Measurements from ENCODE around the gene MAPK4. TPM values are rescaled to one million over a fixed set of nuclear protein-coding genes. Genes with fewer than 3 reads are reported as not detected.
A peak's percentile ranks its signal among the peaks of the same experiment; 100 is the strongest.
"Not testable (repeated sequence)": the region's sequence is repeated elsewhere in the genome, so short reads cannot be mapped to it uniquely, and the experiment has no call there.

The MAPK4 gene
- total RNA-seq, 2 donors from 2014 or later, result not detected

DNA sequence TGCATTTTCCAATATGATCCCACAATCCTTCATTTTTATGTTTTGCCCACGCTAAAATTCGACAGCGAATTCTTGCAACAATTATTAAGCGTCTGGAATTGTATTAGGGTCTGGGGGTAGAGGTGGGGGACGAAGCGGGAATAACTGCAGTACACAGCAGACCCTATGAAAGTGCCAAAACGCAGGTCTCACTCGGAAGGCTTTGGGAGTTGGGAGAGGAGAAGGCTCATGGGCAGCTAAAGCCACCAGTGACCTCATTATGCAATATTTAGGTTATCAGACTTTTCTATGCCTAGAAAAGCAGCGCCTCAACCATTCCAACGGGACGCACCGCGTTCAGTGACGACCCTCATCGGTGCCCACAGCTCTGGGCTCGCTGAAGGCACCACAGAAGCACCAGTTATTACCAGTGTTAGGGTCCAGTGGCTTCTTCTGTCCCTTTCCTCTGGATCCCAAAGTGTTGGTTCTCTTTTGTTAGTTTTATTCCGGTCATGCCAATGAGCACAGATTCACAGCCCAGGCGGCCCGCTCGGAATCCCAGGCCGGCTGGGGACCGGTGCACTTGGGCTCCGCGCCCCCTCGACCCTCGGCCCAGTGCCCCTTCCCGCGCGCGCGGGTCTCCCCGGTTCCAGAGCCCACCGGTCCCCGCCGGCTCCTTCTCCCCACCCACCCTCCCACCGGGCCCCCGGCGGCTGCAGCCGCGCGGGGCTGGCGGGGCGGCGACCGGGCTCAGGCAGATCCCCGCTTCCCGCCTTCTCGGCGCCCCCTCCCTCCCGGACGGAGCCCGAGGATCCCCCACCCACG is 737 bp upstream of the MAPK4 start:
- H3K27me3 Mint-ChIP-seq (ENCODE audit: low read depth), result peaks cover 78% of the 10 kb centered on the region
- H3K4me3 Mint-ChIP-seq, result peak overlapping the region in 1 of 2 donors; percentile 55
- no peak overlapping the region for H3K27ac Mint-ChIP-seq
- ATAC-seq (replicated peaks in 1 of 2) (no peak), DNase-seq (no peak)
- H3K4me1 Mint-ChIP-seq (ENCODE audit: low read depth), result no peaks in the 10 kb centered on the region
- peaks cover 5 to 8% of the 10 kb centered on the region in 2 donors for H3K9me3 Mint-ChIP-seq
- peaks cover 0 to 8% of the 10 kb centered on the region in 2 donors for H3K36me3 Mint-ChIP-seq (ENCODE audit: insufficient read depth in 2 of 2)

DNA sequence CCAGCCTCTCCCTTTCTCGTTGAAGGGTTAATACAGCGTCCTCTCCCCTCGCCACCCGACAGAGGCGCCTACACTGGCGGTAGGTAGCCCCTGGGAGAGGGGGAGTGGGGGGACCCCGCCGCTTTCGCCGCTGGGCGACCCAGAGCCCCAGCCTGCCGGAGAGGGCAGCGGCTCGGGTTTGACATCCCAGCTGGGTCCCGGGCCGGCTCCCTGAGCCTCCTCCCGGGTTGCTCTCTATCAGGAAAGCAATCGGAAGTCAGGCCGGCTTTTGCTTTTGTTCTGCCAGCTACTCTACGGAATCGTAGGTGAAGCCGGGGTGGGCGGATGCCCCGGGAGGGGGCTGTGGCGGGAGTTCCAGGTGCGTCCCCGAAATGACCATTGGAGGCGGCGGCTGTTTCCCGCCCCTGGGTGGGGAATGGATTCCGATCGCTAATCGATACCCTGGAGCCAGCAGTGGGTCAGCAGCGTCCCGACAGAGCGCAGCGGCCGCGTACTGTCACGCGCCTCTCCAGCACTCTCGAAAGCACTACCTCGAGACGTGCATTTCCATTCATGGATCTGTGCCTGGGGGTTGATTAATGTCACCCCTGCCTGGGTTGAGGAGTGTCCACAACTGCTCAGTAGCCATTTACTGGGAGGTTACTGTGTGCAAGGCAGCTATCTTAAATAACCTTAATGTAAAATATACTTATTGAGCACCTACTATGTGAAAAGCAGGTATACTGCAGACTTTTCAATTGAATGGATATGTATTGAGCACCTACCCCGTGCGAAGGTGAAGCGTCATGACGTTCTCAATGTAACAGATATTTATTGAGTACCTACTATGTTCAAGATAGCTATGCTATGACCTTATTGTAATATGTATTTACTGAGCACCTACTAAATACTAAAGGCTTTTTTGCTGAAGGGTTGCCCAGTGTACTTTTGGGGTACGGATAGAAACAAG is 1.1 kb downstream of the MAPK4 start:
- DNase-seq (peak; percentile 6 to 8), ATAC-seq (replicated peaks in 1 of 2) (peak in 1 of 2 donors; percentile 12)
- Mint-ChIP-seq H3K27me3 (ENCODE audit: low read depth) (peaks cover 77% of the 10 kb centered on the region), H3K4me3 (peak overlapping the region; percentile 63 to 71), H3K4me1 (ENCODE audit: low read depth) (no peaks in the 10 kb centered on the region), H3K36me3 (ENCODE audit: insufficient read depth in 2 of 2) (peaks cover 0 to 2% of the 10 kb centered on the region in 2 donors), H3K9me3 (peaks cover 3% of the 10 kb centered on the region in 2 donors), H3K27ac (no peak overlapping the region)

DNA sequence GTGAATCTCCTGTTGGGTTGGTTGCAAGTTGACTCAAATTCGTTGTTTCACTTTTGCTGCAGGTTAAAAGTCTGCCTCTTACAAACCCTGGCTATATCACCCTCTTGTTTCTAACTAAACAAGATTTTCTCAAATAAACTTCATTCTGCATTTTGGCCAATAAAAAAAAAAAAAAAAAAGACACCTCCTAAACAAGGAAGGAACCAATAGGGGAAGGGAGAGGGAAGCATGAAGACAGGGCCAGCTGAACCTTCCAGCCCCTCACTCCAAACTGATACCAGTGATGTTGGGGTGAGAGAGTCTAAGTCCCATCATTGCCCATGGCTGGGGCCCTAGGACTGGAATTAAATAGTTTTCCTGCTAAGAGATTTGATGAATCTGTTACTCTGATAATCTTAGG is 2.4 kb downstream of the MAPK4 start:
- H3K27me3 Mint-ChIP-seq (ENCODE audit: low read depth), result peaks cover 74% of the 10 kb centered on the region
- H3K27ac Mint-ChIP-seq; H3K4me1 Mint-ChIP-seq (ENCODE audit: low read depth); H3K36me3 Mint-ChIP-seq (ENCODE audit: insufficient read depth in 2 of 2); DNase-seq; H3K9me3 Mint-ChIP-seq; H3K4me3 Mint-ChIP-seq; ATAC-seq (replicated peaks in 1 of 2): not testable (repeated sequence)

DNA sequence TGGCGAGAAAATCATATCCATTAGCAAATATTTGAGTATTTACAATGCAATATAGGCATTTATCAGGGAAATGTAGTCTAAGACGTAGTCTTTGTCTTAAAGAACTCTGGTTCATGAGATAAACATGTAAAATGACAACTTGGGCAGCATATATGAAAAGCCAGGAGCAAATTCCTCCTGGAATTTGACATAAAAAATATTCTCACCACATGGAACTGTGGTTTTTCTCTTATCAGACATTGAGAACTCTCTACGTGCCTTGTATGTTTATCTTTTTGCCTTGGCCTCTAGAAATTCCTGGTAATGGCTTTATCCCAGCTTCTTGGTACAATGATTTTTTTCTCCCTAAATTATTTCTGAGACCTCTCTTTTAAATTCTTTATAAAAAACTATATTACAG is 2.8 kb downstream of the MAPK4 start:
- ATAC-seq (replicated peaks in 1 of 2) (no peak), DNase-seq (no peak)
- H3K9me3 Mint-ChIP-seq, result no peaks in the 10 kb centered on the region
- H3K4me3 Mint-ChIP-seq, result no peak overlapping the region
- H3K27ac Mint-ChIP-seq, result no peak overlapping the region
- H3K4me1 Mint-ChIP-seq (ENCODE audit: low read depth), result no peaks in the 10 kb centered on the region
- peaks cover 69% of the 10 kb centered on the region for H3K27me3 Mint-ChIP-seq (ENCODE audit: low read depth)
- no peaks in the 10 kb centered on the region for H3K36me3 Mint-ChIP-seq (ENCODE audit: insufficient read depth in 2 of 2)

DNA sequence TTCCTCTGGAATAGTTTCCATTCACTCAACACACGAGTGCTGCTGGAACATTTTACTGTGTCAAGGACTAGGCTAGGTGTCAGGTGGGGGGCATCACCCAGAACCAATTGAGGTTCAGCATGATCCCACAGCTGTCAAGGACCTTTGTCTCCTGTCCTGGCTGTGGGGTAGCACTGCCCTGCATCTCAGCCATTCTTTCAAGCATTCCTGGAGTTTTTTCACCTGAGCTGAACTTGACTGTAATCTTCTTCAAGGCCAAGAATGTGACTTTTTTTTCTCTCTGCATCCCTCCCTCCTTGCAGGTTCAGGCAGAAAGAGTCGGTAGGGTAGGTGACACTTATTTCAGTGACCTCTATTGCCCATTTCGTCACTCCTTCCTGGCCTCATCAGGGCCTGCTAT is 3.5 kb downstream of the MAPK4 start:
- ATAC-seq (replicated peaks in 1 of 2), result no peak
- H3K27me3 Mint-ChIP-seq (ENCODE audit: low read depth), result peaks cover 63% of the 10 kb centered on the region
- DNase-seq, result no peak

DNA sequence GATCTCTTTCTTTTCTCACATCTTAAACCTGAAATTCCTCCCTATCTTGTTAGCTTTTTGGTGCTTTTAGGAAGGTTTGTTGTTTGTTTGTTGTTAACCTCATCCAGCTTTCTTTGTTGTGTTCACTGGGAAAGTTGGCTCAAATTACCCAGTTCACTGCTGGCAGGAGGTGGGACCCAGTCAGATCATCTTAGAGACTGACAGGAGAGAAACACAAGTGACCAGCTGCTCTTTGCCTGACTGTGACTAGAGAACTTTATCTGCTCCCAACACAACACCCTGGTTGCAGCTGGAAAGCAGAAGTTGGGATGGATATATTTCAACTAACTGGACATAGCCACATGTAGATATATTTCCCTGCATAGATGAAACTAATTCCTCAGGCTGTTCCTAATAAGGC is 10.0 kb downstream of the MAPK4 start:
- peaks cover 0 to 5% of the 10 kb centered on the region in 2 donors for H3K9me3 Mint-ChIP-seq
- ATAC-seq (replicated peaks in 1 of 2) (no peak), DNase-seq (no peak)
- no peak overlapping the region for H3K27ac Mint-ChIP-seq
- H3K4me1 Mint-ChIP-seq (ENCODE audit: low read depth), result no peaks in the 10 kb centered on the region
- H3K27me3 Mint-ChIP-seq (ENCODE audit: low read depth), result peaks cover 37% of the 10 kb centered on the region
- H3K4me3 Mint-ChIP-seq, result no peak overlapping the region
- peaks cover 0 to 2% of the 10 kb centered on the region in 2 donors for H3K36me3 Mint-ChIP-seq (ENCODE audit: insufficient read depth in 2 of 2)

More for the DNA sequence above, 3.5 kb downstream of the MAPK4 start:
- Mint-ChIP-seq H3K4me3 (no peak overlapping the region), H3K36me3 (ENCODE audit: insufficient read depth in 2 of 2) (no peaks in the 10 kb centered on the region), H3K9me3 (peaks cover 0 to under 1% of the 10 kb centered on the region in 2 donors), H3K4me1 (ENCODE audit: low read depth) (no peaks in the 10 kb centered on the region), H3K27ac (no peak overlapping the region)

DNA sequence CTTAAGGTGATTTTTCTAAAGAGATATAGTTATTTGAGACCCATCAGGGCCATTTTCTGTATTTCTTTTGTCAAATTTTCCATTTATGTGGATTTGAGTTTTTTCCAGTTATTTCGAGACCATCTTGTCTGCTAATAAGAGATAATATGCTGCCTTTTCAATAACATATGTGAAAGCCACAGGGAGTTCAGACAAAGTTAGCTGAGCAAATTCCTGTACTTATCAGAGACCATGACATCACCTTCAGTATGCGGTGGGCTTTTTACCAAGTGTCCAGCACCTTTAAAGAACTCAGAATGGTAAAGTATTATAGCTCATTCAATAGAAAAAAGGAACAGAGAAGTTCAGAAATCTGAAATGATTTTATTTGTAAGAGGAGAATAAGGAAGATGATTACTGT is 11.7 kb downstream of the MAPK4 start:
- peaks cover 21% of the 10 kb centered on the region for H3K27me3 Mint-ChIP-seq (ENCODE audit: low read depth)

DNA sequence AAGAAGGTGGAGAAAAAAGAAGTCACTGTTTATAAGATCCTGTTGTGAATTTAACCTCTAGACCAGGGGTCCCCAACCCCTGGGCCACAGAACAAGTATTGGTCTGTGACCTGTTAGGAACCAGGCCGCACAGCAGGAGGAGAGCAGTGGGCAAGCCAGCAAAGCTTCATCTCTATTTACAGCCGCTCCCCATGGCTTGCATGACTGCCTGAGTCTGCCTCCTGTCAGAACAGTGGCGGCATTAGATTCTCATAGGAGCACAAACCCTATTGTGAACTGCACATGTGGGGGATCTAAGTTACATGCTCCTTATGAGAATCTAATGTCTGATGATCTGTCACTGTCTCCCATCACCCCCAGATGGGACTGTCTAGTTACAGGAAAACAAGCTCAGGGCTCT is 13.3 kb downstream of the MAPK4 start:
- not testable (repeated sequence) for ATAC-seq (replicated peaks in 1 of 2); H3K4me1 Mint-ChIP-seq (ENCODE audit: low read depth); H3K36me3 Mint-ChIP-seq (ENCODE audit: insufficient read depth in 2 of 2); H3K4me3 Mint-ChIP-seq; H3K9me3 Mint-ChIP-seq; DNase-seq; H3K27ac Mint-ChIP-seq
- H3K27me3 Mint-ChIP-seq (ENCODE audit: low read depth), result peaks cover 20% of the 10 kb centered on the region

More for the DNA sequence above, 11.7 kb downstream of the MAPK4 start:
- H3K9me3 Mint-ChIP-seq, result peaks cover 0 to 5% of the 10 kb centered on the region in 2 donors
- no peak overlapping the region for H3K27ac Mint-ChIP-seq
- no peaks in the 10 kb centered on the region for H3K4me1 Mint-ChIP-seq (ENCODE audit: low read depth)
- H3K4me3 Mint-ChIP-seq, result no peak overlapping the region
- peaks cover 0 to 2% of the 10 kb centered on the region in 2 donors for H3K36me3 Mint-ChIP-seq (ENCODE audit: insufficient read depth in 2 of 2)
- no peak for DNase-seq
- ATAC-seq (replicated peaks in 1 of 2), result no peak

DNA sequence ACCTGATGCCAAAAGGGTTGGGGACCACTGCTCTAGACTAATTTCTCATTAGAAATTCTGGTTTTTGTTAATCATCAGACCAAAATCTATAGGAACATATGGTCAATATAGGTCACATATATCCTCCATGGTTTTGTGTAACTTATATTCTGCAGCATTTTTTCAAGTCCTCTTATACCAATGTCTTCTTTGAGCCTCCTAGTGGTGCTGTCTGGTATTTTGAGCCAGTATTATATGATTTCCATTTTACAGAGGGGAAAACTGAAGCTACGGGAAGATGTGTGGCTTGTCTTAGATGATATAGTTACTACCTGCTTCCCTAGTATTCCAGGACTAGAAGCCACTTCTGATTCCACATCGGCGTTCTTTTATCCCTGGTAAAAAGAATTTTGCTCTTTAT is 13.8 kb downstream of the MAPK4 start:
- Mint-ChIP-seq H3K4me1 (ENCODE audit: low read depth) (no peaks in the 10 kb centered on the region), H3K4me3 (no peak overlapping the region), H3K36me3 (ENCODE audit: insufficient read depth in 2 of 2) (peaks cover 0 to 2% of the 10 kb centered on the region in 2 donors), H3K27me3 (ENCODE audit: low read depth) (peaks cover 25% of the 10 kb centered on the region), H3K9me3 (peaks cover 0 to 2% of the 10 kb centered on the region in 2 donors), H3K27ac (no peak overlapping the region)
- DNase-seq (no peak), ATAC-seq (replicated peaks in 1 of 2) (no peak)

DNA sequence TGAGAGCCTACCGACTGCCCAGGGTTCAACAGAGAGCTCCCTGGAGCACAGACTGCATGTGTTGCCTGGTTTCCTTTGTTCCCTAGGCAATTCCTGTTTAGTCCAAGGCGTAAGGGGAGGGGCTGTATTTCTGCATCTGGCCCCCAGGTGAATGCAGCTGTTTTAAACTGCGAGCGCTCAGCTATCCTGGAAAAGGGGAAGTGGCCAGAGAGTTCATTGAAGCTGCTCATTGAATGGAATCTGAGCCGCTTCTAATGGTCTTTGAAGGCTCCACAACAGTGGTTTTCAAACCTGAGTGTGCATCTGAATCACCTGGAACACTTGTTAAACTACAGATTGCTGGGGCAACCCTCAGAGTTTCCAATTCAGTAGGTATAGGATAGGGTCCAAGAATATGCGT is 18.1 kb downstream of the MAPK4 start:
- Mint-ChIP-seq H3K27me3 (ENCODE audit: low read depth) (peaks cover 19% of the 10 kb centered on the region), H3K4me3 (no peak overlapping the region), H3K4me1 (ENCODE audit: low read depth) (no peaks in the 10 kb centered on the region), H3K27ac (no peak overlapping the region), H3K9me3 (peaks cover 0 to 2% of the 10 kb centered on the region in 2 donors), H3K36me3 (ENCODE audit: insufficient read depth in 2 of 2) (no peaks in the 10 kb centered on the region)
- no peak for ATAC-seq (replicated peaks in 1 of 2)
- DNase-seq, result no peak

DNA sequence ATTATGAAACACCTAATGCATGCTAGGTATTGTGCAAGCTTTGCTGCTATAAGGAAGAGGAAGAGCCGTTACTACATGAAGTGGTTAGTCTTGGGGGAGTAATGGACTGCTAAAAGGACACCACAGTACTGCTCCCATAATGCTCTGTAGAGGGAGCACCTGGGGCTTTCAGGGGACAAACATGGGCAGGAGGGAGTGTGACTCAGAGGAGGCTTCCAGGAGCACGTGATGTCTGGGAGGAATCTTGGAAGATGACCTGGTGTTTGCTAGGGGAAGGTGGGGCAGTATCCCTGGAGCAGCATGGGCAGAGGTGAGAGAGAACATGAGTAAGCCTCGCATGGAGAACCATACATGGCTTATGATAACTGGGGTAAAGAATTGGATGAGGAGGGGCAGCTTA is 18.8 kb downstream of the MAPK4 start:
- no peak for DNase-seq
- Mint-ChIP-seq H3K4me1 (ENCODE audit: low read depth) (no peaks in the 10 kb centered on the region), H3K36me3 (ENCODE audit: insufficient read depth in 2 of 2) (no peaks in the 10 kb centered on the region), H3K27me3 (ENCODE audit: low read depth) (peaks cover 19% of the 10 kb centered on the region), H3K27ac (no peak overlapping the region), H3K4me3 (no peak overlapping the region), H3K9me3 (peaks cover 0 to 2% of the 10 kb centered on the region in 2 donors)
- no peak for ATAC-seq (replicated peaks in 1 of 2)

DNA sequence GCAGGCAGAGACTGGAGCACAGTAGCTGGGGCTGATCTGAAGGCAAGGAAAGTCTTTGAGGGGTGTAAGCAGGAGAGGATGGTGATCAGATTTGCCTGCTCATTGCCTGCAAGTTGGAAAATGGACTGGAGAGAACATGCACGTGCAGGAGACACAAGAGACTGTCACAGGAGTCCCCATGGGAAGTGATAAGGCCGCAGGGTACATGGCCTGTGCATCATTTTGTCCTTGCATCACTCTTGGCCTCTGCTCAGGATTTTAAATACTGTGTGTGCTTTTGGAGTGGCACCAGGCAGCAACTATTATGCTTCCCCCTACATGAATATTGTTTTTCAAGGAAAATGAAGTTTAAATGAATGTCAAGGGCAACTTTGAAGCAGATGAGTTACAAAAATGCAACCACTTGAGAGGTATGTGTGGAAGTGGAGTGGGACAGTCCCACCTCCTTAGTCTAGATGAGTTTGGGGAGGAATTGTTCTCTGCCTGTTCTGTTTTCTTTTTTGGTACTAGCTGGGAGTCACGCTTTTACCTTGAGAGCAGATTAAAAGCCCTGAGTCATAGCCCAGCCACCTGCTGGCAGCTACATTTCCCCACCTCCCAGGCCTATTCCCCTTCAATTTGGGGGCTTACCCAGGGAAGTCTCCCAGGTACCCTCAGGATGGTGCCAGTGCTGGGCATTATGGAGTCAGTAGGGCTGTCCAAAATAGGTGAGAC is 19.3 kb downstream of the MAPK4 start:
- ATAC-seq (replicated peaks in 1 of 2) (no peak), DNase-seq (no peak)
- no peak overlapping the region for H3K4me3 Mint-ChIP-seq
- H3K27ac Mint-ChIP-seq, result no peak overlapping the region
- H3K36me3 Mint-ChIP-seq (ENCODE audit: insufficient read depth in 2 of 2), result no peaks in the 10 kb centered on the region
- H3K9me3 Mint-ChIP-seq, result peaks cover 0 to 2% of the 10 kb centered on the region in 2 donors
- peaks cover 19% of the 10 kb centered on the region for H3K27me3 Mint-ChIP-seq (ENCODE audit: low read depth)
- no peaks in the 10 kb centered on the region for H3K4me1 Mint-ChIP-seq (ENCODE audit: low read depth)
